Prostate gland (tissue), 2 donors: Measurements from ENCODE around the gene C1orf216. TPM values are rescaled to one million over a fixed set of nuclear protein-coding genes. Genes with fewer than 3 reads are reported as not detected.
"Not testable (repeated sequence)": the region's sequence is repeated elsewhere in the genome, so short reads cannot be mapped to it uniquely, and the experiment has no call there.

ENCODE experiments used
- DNase-seq: peaks from one replicate; pipeline ENCODE4 v3.0.0-alpha.2; 2019; ENCODE audit warnings: low spot score
- H3K27ac ChIP-seq, 2 donors: fragments of 200-600 bp; sonication (generic); 2 replicates each; pipeline ENCODE4 v1.5.1; 2017 to 2019
- H3K27me3 ChIP-seq: fragments of 200-600 bp; sonication (generic); replicated peaks from 2 replicates; pipeline ENCODE4 v1.5.1; 2019; ENCODE audit not compliant: insufficient read depth
- H3K36me3 ChIP-seq, 2 donors: fragments of 200-600 bp; sonication (generic); 1 replicate in 1 of 2; 2 replicates in 1 of 2; pipeline versions ENCODE4 v1.5.1 to v1.8.1; 2017 to 2019
- H3K4me1 ChIP-seq: fragments of 200-600 bp; sonication (generic); replicated peaks from 2 replicates; pipeline ENCODE4 v1.5.1; 2019
- H3K4me3 ChIP-seq, 2 donors: fragments of 200-600 bp; sonication (generic); 2 replicates each; pipeline ENCODE4 v1.5.1; 2017 to 2019
- H3K9me3 ChIP-seq: fragments of 200-600 bp; sonication (generic); 2 replicates; pipeline ENCODE4 v1.5.1; 2017
- POLR2A ChIP-seq: fragments of 450-650 bp; IDR thresholded peaks from one replicate; pipeline ENCODE4 v1.6.1; 2016; ENCODE audit warnings: antibody characterized with exemption, mild to moderate bottlenecking
- POLR2AphosphoS5 ChIP-seq: sonication (generic); formaldehyde crosslinking; IDR thresholded peaks from one replicate; pipeline ENCODE4 v1.6.1; 2017; ENCODE audit warnings: antibody characterized with exemption
- WGBS: methylation state at CpG from one replicate; pipeline ENCODE4 v1.1.5; 2018; 5-methylcytosine and 5-hydroxymethylcytosine counted together
- intact Hi-C: fragments of 100-400 bp; cut with DNase I; formaldehyde crosslinking; loops from one replicate; pipeline ENCODE4 v1.14.2; 2022
- total RNA-seq, 2 donors: library from RNA; depleted of rRNA; stranded (reverse); fragments of >200 nt; gene quantifications; one replicate each; pipeline ENCODE4 v1.1.0, GENCODE V29; 2016
- TF ChIP-seq, protein P1 (sequence below), 4 experiments: fragments of 200-600 bp in 2 of 4; fragments of 450-650 bp in 2 of 4; sonication (generic) in 2 of 4; IDR thresholded peaks; 1 replicate in 3 of 4; 2 replicates in 1 of 4; pipeline ENCODE4 v1.5.1; 2016 to 2019; ENCODE audit warnings: antibody characterized with exemption in 4 of 4, mild to moderate bottlenecking in 2 of 4, moderate library complexity in 2 of 4

C1orf216 gene
- total RNA-seq, 2 donors from 2014 or later, result 10.1 to 12.9 TPM

DNA sequence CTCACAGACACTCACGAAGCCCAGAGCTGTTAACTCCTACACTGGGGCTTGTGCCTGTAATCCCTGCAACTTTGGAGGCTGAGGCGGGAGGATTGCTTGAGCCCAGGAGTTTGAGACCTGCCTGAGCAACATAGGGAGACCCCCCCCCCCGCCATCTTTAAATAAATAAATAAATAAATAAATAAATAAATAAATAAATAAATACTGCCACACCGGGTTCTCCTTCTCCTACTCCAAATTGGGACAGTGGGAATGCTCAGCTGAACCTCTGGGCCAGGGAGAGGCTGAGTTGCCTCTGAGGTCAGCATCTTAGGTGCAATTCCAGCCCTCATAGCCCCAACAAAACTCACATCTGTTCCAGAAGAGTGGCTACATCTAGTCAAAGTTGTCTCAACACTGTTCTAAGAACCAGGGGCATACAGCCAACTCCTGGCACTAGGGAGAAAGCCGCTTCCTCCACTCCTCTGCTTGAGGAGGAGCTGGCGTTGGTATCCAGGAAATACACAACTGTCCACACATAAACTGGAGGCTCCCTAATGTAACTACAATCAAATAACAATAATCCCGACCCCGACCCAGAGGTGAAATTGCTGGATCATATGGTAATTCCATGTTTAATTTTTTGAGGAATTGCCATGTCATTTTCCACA, 27.0 kb downstream of the C1orf216 start:
- Histone ChIP-seq H3K27ac (no peak overlapping the region), H3K4me3 (no peak overlapping the region), H3K27me3 (no peaks in the 10 kb centered on the region), H3K9me3 (no peaks in the 10 kb centered on the region), H3K36me3 (no peaks in the 10 kb centered on the region), H3K4me1 (no peaks in the 10 kb centered on the region)
- intact Hi-C loops, result no loop called here
- WGBS, result 61% methylated on average over 8 of the region's 8 CpGs
- TF ChIP-seq POLR2AphosphoS5 (no peak), POLR2A (no peak)
- TF ChIP-seq, protein P1, sequence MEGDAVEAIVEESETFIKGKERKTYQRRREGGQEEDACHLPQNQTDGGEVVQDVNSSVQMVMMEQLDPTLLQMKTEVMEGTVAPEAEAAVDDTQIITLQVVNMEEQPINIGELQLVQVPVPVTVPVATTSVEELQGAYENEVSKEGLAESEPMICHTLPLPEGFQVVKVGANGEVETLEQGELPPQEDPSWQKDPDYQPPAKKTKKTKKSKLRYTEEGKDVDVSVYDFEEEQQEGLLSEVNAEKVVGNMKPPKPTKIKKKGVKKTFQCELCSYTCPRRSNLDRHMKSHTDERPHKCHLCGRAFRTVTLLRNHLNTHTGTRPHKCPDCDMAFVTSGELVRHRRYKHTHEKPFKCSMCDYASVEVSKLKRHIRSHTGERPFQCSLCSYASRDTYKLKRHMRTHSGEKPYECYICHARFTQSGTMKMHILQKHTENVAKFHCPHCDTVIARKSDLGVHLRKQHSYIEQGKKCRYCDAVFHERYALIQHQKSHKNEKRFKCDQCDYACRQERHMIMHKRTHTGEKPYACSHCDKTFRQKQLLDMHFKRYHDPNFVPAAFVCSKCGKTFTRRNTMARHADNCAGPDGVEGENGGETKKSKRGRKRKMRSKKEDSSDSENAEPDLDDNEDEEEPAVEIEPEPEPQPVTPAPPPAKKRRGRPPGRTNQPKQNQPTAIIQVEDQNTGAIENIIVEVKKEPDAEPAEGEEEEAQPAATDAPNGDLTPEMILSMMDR (IDR thresholded peaks at IDR 0.05), result no peak
- no peak for DNase-seq

DNA sequence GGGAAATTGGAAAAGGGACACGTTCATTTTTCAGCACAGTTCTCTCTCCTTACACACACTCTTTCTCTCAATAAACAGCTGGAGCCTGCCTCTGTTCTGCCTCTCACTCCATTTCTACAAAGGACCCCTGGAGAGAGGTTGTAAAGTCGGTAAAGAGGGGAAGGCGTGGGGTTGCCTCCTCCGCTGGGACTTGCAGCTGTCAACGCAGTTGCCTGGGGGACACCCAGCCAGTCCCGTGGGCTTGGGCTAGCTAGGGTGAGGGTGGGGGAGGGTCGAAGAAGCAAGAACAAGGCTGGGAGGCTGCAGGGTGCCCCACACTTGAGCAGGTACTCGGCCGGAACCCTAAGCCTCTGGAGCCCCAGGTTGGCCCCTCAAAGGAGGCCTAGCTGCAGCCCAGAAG, 27.6 kb downstream of the C1orf216 start:
- intact Hi-C loops, result no loop called here
- TF ChIP-seq, protein P1 (IDR thresholded peaks at IDR 0.05), result no peak
- no peak for TF ChIP-seq POLR2AphosphoS5
- TF ChIP-seq POLR2A, result no peak
- H3K27ac ChIP-seq, result no peak overlapping the region
- 29% methylated on average over 9 of the region's 9 CpGs for WGBS
- H3K36me3 ChIP-seq, result no peaks in the 10 kb centered on the region
- no peak overlapping the region for H3K4me3 ChIP-seq
- H3K9me3 ChIP-seq, result no peaks in the 10 kb centered on the region
- H3K4me1 ChIP-seq, result no peaks in the 10 kb centered on the region
- DNase-seq, result no peak
- H3K27me3 ChIP-seq, result no peaks in the 10 kb centered on the region

DNA sequence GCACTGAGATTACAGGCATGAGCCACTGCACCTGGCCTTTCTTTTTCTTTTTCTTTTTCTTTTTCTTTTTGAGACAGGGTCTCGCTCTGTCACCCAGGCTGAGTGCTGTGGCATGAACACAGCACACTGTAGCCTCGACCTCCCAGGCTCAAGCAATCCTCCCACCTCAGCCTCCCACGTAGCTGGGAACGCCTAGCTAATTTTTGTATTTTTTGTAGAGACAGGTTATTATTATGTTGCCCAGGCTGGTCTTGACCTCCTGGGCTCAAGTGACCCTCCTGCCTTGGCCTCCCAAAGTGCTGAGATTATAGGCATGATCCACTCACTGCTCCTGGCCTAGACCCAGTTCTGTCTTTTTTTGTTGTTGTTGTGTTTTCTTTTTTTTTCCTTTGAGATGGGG, 28.6 kb downstream of the C1orf216 start:
- H3K27ac ChIP-seq, H3K4me1 ChIP-seq, H3K9me3 ChIP-seq, H3K4me3 ChIP-seq, H3K36me3 ChIP-seq, DNase-seq, intact Hi-C loops, H3K27me3 ChIP-seq: not testable (repeated sequence)
- WGBS, result 91% methylated on average over 4 of the region's 4 CpGs

DNA sequence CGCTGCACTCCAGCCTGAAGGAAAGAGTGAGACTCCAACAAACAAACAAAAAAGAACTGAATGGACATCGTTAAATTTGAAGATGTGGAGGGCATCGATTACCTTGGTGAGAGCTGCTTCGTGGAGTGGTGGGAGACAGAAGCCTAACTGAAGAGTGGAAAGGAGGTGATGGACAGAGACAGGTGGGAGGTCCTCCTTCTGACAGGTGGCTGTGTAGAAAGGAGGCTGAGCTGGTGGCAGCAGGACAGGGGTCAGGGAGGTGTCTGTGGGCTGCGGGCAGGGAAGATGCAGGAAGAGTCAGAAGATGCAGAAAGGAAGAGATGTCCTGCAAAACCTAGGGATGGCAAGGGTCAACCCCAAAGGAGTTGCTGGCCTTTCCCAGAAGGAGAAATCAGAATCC, 30.5 kb downstream of the C1orf216 start:
- WGBS, result 71% methylated on average over 5 of the region's 5 CpGs
- Histone ChIP-seq H3K4me1 (no peaks in the 10 kb centered on the region), H3K27ac (no peak overlapping the region), H3K4me3 (no peak overlapping the region), H3K9me3 (no peaks in the 10 kb centered on the region), H3K27me3 (no peaks in the 10 kb centered on the region), H3K36me3 (no peaks in the 10 kb centered on the region)
- no peak for DNase-seq
- intact Hi-C loops, result no loop called here
- TF ChIP-seq POLR2AphosphoS5, result no peak
- no peak for TF ChIP-seq POLR2A
- TF ChIP-seq, protein P1 (IDR thresholded peaks at IDR 0.05), result no peak

DNA sequence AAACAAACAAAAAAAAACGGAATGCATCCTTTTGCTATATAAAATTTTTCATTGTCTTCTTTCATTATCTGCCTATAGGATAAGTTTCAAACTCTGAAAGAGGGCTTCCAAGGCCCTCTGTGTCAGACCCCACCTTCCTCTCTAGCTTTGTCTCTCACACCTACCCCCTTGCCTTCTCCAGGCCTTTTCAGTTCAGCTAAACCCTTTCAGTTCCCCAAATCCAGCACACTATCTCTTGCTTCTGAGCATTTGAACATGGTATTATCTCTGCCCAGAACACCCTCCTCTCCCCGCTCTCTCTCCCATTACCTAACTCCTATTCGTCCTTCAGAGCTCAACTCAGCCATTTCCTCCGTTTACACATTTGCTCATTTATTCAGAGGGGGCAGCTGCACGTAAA, 35.7 kb downstream of the C1orf216 start:
- DNase-seq, result no peak
- TF ChIP-seq POLR2A (no peak), POLR2AphosphoS5 (no peak)
- TF ChIP-seq, protein P1 (IDR thresholded peaks at IDR 0.05), result no peak
- H3K36me3 ChIP-seq, result no peaks in the 10 kb centered on the region
- H3K27ac ChIP-seq, result no peak overlapping the region
- H3K9me3 ChIP-seq, result no peaks in the 10 kb centered on the region
- no peak overlapping the region for H3K4me3 ChIP-seq
- intact Hi-C loops, result no loop called here
- 40% methylated on average over 5 of the region's 5 CpGs for WGBS
- H3K27me3 ChIP-seq, result no peaks in the 10 kb centered on the region
- no peaks in the 10 kb centered on the region for H3K4me1 ChIP-seq
